22Rv1 (cell line): ENCODE results near the gene ALDOB.

Source experiments
- ZFX ChIP-seq: fragments of 450-650 bp; IDR thresholded peaks from 2 replicates; pipeline ENCODE4 v1.6.1; 2017; ENCODE audit warnings: antibody characterized with exemption, borderline replicate concordance
- TF ChIP-seq, protein P1 (sequence below): fragments of 450-650 bp; IDR thresholded peaks from 2 replicates; pipeline ENCODE4 v1.5.1; 2017; ENCODE audit warnings: mild to moderate bottlenecking

GRCh38 chr9:101432171-101432570 lies 3.4 kb downstream of the ALDOB start:
- TF ChIP-seq, protein P1, sequence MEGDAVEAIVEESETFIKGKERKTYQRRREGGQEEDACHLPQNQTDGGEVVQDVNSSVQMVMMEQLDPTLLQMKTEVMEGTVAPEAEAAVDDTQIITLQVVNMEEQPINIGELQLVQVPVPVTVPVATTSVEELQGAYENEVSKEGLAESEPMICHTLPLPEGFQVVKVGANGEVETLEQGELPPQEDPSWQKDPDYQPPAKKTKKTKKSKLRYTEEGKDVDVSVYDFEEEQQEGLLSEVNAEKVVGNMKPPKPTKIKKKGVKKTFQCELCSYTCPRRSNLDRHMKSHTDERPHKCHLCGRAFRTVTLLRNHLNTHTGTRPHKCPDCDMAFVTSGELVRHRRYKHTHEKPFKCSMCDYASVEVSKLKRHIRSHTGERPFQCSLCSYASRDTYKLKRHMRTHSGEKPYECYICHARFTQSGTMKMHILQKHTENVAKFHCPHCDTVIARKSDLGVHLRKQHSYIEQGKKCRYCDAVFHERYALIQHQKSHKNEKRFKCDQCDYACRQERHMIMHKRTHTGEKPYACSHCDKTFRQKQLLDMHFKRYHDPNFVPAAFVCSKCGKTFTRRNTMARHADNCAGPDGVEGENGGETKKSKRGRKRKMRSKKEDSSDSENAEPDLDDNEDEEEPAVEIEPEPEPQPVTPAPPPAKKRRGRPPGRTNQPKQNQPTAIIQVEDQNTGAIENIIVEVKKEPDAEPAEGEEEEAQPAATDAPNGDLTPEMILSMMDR: no peak
- no peak for TF ChIP-seq ZFX
